ENCODE measurements around the gene BMP6. TPM values are rescaled to one million over a fixed set of nuclear protein-coding genes. Genes with fewer than 3 reads are reported as not detected.

BMP6 gene
- total and polyA plus RNA-seq, 2 of the 8 experiments (the other 6 are each of a cell fraction or from before 2014, with no cell fraction given): 2.0 to 2.1 TPM

GRCh38 chr6:7812623-7813022 lies 86.7 kb downstream of the BMP6 start:
- Histone ChIP-seq H4K91ac (replicated peaks; ENCODE audit: insufficient read length, low read length) (no peak overlapping the region), H3K14ac (ENCODE audit: insufficient read length) (no peak overlapping the region), H2BK12ac (ENCODE audit: low read depth, low read length) (no peak overlapping the region), H3K9ac (replicated peaks in 1 of 4; ENCODE audit: extremely low read depth in 1 of 4, low read depth in 3 of 4, low read length in 3 of 4) (no peak overlapping the region), H3K4ac (replicated peaks; ENCODE audit: insufficient read length, low read depth, low read length) (no peak overlapping the region), H3K23me2 (ENCODE audit: low read depth, low read length) (no peaks in the 10 kb centered on the region), H2BK120ac (replicated peaks; ENCODE audit: low read depth, low read length) (no peak overlapping the region), H3K36me3 (ENCODE audit: control insufficient read depth in 2 of 4, insufficient read depth in 4 of 4, low read length in 3 of 4) (no peaks in the 10 kb centered on the region), H3K79me2 (ENCODE audit: control insufficient read depth in 1 of 2, insufficient read depth in 2 of 2, low read length in 2 of 2) (no peaks in the 10 kb centered on the region), H3K56ac (replicated peaks; ENCODE audit: insufficient read length, low read depth, low read length) (no peak overlapping the region), H3K27me3 (replicated peaks in 1 of 4; ENCODE audit: control insufficient read depth in 3 of 4, extremely low read depth in 1 of 4, insufficient read depth in 3 of 4, low read length in 3 of 4) (no peaks in the 10 kb centered on the region), H3K4me3 (ENCODE audit: extremely low read depth in 1 of 4, insufficient read depth in 2 of 4, low read depth in 3 of 4, low read length in 4 of 4) (no peak overlapping the region), H3K9me3 (ENCODE audit: insufficient read depth in 2 of 2, low read depth in 1 of 2, low read length in 1 of 2) (no peaks in the 10 kb centered on the region), H3K27ac (ENCODE audit: low read depth, low read length) (no peak overlapping the region), H2BK5ac (ENCODE audit: low read depth, low read length) (no peak overlapping the region), H2AK5ac (ENCODE audit: low read depth, low read length) (no peak overlapping the region), H3K4me2 (ENCODE audit: insufficient read depth in 1 of 2, low read depth in 2 of 2, low read length in 2 of 2) (no peak overlapping the region), H3K23ac (ENCODE audit: insufficient read length) (no peak overlapping the region), H2BK15ac (ENCODE audit: low read length) (no peak overlapping the region), H3K18ac (ENCODE audit: extremely low read depth, low read length) (no peak overlapping the region), H3K4me1 (replicated peaks in 1 of 4; ENCODE audit: control insufficient read depth in 3 of 4, insufficient read depth in 4 of 4, low read length in 3 of 4) (no peaks in the 10 kb centered on the region), H2AFZ (ENCODE audit: low read length) (no peak overlapping the region), H4K8ac (ENCODE audit: extremely low read depth, insufficient read depth, low read length) (no peak overlapping the region), H4K20me1 (replicated peaks in 1 of 2; ENCODE audit: control insufficient read depth in 1 of 2, insufficient read depth in 2 of 2, low read length in 2 of 2) (no peaks in the 10 kb centered on the region), H3K79me1 (ENCODE audit: low read depth, low read length) (no peaks in the 10 kb centered on the region), H4K5ac (ENCODE audit: insufficient read length, low read depth, low read length) (no peak overlapping the region), H2BK20ac (ENCODE audit: low read length) (no peak overlapping the region)
- CTCF ChIA-PET (ENCODE audit: partially characterized antibody): interaction anchor here (1.3 kb wide), 1 partner anchor 60 kb away, joined by 3 read pairs; no protein-coding TSS in a partner anchor
- WGBS, 2 experiments (ENCODE audit: extremely low coverage in 1 of 2, insufficient coverage in 1 of 2, insufficient read length in 1 of 2, insufficient replicate concordance in 2 of 2, low coverage in 1 of 2, low lambda C conversion rate in 2 of 2, missing lambda C conversion rate in 1 of 2): 50% methylated on average over 2 of the region's 2 CpGs; no CpG with 5 or more reads in 1 of the 2 experiments
- POLR2A ChIA-PET (ENCODE audit: partially characterized antibody): no interaction called here
- FAIRE-seq (no peak), DNase-seq (ENCODE audit: low read depth in 1 of 2, low spot score in 2 of 2) (no peak)
- no peak for TF ChIP-seq KDM1A (IDR thresholded peaks at IDR 0.05; ENCODE audit: borderline replicate concordance, low read length)
- TF ChIP-seq RBBP5 (IDR thresholded peaks at IDR 0.05; ENCODE audit: borderline replicate concordance, low read depth, low read length): no peak
- TF ChIP-seq NRF1 (IDR thresholded peaks at IDR 0.05; ENCODE audit: low read depth, low read length): no peak
- no peak for TF ChIP-seq EGR1 (IDR thresholded peaks at IDR 0.05; ENCODE audit: borderline replicate concordance, low read depth, low read length)
- no peak for TF ChIP-seq NANOG (IDR thresholded peaks at IDR 0.05; ENCODE audit: insufficient read depth, low read depth, low read length, poor library complexity, severe bottlenecking)
- no peak for TF ChIP-seq ASH2L (IDR thresholded peaks at IDR 0.05; ENCODE audit: low read length)
- TF ChIP-seq FOSL1 (IDR thresholded peaks at IDR 0.05; ENCODE audit: insufficient read depth, low read depth, low read length): no peak
- no peak for TF ChIP-seq POLR2A (IDR thresholded peaks at IDR 0.05; ENCODE audit: control extremely low read depth in 1 of 2, low read depth in 2 of 2, low read length in 2 of 2)
- no peak for TF ChIP-seq ZNF274 (IDR thresholded peaks at IDR 0.05; ENCODE audit: borderline replicate concordance, extremely low read depth, low read length)
- TF ChIP-seq TBP (IDR thresholded peaks at IDR 0.05; ENCODE audit: low read depth, low read length): no peak
- TF ChIP-seq ATF2 (IDR thresholded peaks at IDR 0.05; ENCODE audit: low read length): no peak
- no peak for TF ChIP-seq SIX5 (IDR thresholded peaks at IDR 0.05; ENCODE audit: low read depth, low read length)

All from H1 (cell line).